ENCODE measurements around the gene PTPRN2.

- TF ChIP-seq CTCF (conservative IDR thresholded peaks at IDR 0.05; ENCODE audit: low read length) (no peak), EZH2phosphoT487 (IDR thresholded peaks at IDR 0.05; ENCODE audit: borderline replicate concordance, low read depth, low read length) (no peak)
These were observed 485.7 kb downstream of the PTPRN2 start for GRCh38 chr7:158101821-158102450.

Data from OCI-LY7 (cell line).